ENCODE measurements around the gene SSB.
"Not testable (repeated sequence)": the region's sequence is repeated elsewhere in the genome, so short reads cannot be mapped to it uniquely, and the experiment has no call there.

SSB gene

DNA sequence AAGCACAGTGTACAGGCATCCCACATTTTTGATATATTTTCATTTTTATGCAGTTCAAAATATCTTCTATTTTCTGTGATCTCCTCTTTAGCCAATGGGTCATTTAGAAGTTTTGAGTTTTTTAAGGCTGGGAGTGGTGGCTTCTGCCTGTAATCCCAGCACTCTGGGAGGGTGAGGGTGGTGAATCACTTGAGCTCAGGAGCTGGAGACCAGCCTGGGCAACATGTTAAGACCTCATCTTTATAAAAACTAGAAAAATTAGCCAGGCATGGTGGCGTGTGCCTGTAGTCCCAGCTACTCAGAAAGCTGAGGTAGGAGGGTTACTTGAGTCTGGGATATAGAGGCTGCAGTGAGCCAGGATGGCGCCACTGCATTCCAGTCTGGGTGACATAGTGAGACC is 46.3 kb downstream of the SSB start:
- DNase-seq (ENCODE audit: low read depth): no peak
- in situ Hi-C loops (cut with HindIII; ENCODE audit: low sequenced_read_pairs): no loop called here
- TF ChIP-seq, protein P1, sequence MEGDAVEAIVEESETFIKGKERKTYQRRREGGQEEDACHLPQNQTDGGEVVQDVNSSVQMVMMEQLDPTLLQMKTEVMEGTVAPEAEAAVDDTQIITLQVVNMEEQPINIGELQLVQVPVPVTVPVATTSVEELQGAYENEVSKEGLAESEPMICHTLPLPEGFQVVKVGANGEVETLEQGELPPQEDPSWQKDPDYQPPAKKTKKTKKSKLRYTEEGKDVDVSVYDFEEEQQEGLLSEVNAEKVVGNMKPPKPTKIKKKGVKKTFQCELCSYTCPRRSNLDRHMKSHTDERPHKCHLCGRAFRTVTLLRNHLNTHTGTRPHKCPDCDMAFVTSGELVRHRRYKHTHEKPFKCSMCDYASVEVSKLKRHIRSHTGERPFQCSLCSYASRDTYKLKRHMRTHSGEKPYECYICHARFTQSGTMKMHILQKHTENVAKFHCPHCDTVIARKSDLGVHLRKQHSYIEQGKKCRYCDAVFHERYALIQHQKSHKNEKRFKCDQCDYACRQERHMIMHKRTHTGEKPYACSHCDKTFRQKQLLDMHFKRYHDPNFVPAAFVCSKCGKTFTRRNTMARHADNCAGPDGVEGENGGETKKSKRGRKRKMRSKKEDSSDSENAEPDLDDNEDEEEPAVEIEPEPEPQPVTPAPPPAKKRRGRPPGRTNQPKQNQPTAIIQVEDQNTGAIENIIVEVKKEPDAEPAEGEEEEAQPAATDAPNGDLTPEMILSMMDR (IDR thresholded peaks at IDR 0.05; ENCODE audit: low read depth, low read length, missing control alignments): no peak
- no peak overlapping the region for H3K4me3 ChIP-seq (ENCODE audit: low read depth, low read length)

DNA sequence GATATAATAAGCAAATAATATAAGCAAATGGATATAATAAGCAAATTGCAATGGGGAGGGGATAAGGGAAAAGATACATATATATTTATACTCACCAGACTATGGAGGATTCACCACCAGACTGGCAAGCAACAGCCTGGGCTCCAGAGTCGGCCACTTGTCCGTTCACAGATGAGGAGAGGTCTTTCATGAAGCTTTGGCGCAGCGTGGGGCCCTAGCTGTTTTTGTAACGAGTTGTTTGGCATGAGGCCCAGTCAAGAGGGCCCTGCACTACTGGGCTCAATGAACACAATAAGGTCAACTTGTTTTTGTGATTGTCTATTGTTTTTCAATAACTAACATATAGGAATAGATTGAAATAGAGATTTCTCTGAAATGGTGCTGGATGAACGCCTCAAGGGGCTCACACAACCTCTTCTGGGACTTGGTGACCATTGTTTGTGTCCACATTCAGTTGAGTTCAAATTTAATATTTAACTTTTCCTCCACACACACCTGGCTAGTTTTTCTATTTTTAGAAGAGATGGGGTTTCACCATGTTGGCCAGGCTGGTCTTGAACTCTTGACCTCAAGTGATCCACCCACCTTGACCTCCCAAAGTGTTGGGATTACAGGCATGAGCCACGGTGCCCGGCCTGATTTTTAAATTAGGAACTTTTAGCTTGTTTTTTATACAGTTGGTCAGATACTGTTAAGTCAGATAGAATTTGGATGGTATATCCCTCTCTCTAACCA is 50.5 kb downstream of the SSB start:
- H3K4me3 ChIP-seq (ENCODE audit: low read depth, low read length); in situ Hi-C loops (cut with HindIII; ENCODE audit: low sequenced_read_pairs); DNase-seq (ENCODE audit: low read depth): not testable (repeated sequence)

DNA sequence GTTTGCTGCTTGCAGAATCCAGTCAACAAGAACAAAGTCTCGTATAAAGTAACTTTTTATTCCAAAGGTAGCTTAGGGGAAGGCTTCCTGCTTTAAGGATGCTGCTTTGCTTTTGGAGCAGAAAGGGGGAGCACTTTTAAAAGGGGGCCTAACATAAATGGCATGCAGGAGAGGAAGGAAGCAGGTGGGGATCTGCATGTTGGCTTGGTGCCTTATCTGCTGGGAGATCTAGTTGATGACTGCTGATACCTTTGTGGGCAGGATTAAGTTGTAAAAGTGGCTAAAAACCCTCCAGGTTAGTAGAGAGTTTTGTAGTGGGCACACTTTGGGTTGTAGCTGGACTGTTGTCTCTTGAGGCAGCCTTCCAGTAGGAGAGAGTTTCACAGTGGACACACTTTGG is 51.0 kb downstream of the SSB start:
- H3K4me3 ChIP-seq (ENCODE audit: low read depth, low read length): no peak overlapping the region

DNA sequence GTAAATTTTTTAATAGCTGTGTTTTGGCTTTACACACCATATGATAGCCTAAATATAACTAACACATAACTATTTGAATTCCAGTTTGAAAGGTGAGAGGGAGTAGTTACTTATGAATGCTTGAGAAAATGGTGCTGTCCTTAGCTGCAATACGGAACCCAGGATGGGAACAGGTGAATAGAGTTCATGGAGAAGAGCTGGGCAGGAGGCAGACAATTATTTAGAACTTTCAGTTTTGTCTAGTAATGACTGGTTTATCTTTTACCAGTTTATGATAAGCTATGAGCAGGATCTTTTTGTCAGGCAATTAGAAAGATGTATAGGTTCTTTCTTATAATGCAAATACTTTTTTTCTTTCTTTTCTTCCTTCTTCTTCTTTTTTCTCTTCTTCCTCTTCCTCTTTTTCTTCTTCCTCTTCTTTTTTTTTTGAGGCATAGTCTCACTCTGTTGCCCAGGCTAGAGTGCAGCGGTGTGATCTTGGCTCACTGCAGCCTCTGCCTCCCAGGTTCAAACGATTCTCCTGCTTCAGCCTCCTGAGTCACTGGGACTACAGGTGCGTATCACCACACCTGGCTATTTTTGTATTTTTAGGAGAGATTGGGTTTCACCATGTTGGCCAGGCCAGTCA is 54.5 kb downstream of the SSB start:
- in situ Hi-C loops (cut with HindIII; ENCODE audit: low sequenced_read_pairs): no loop called here
- TF ChIP-seq, protein P1 (IDR thresholded peaks at IDR 0.05; ENCODE audit: low read depth, low read length, missing control alignments): no peak
- no peak for DNase-seq (ENCODE audit: low read depth)
- H3K4me3 ChIP-seq (ENCODE audit: low read depth, low read length): no peak overlapping the region

More for the DNA sequence above, 51.0 kb downstream of the SSB start:
- in situ Hi-C loops (cut with HindIII; ENCODE audit: low sequenced_read_pairs): no loop called here
- DNase-seq (ENCODE audit: low read depth): no peak
- TF ChIP-seq, protein P1 (IDR thresholded peaks at IDR 0.05; ENCODE audit: low read depth, low read length, missing control alignments): no peak

DNA sequence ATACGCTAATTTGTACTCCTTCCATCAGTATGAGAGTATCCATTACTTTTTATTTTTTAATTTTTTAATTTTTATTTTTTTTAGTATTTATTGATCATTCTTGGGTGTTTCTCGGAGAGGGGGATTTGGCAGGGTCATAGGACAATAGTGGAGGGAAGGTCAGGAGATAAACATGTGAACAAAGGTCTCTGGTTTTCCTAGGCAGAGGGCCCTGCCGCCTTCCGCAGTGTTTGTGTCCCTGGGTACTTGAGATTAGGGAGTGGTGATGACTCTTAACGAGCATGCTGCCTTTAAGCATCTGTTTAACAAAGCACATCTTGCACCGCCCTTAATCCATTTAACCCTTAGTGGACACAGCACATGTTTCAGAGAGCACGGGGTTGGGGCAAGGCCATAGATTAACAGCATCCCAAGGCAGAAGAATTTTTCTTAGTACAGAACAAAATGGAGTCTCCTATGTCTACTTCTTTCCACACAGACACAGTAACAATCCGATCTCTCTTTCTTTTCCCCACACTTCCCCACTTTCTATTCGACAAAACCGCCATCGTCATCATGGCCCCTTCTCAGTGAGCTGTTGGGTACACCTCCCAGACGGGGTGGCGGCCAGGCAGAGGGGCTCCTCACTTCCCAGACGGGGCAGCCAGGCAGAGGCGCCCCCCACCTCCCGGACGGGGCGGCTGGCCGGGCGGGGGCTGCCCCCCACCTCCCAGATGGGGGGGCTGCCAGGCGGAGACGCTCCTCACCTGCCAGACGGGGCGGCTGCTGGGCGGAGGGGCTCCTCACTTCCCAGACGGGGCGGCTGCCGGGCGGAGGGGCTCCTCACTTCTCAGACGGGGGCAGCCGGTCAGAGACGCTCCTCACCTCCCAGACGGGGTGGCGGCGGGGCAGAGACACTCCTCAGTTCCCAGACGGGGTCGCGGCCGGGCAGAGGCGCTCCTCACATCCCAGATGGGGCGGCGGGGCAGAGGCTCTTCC is 56.9 kb downstream of the SSB start:
- DNase-seq (ENCODE audit: low read depth); in situ Hi-C loops (cut with HindIII; ENCODE audit: low sequenced_read_pairs); H3K4me3 ChIP-seq (ENCODE audit: low read depth, low read length): not testable (repeated sequence)

DNA sequence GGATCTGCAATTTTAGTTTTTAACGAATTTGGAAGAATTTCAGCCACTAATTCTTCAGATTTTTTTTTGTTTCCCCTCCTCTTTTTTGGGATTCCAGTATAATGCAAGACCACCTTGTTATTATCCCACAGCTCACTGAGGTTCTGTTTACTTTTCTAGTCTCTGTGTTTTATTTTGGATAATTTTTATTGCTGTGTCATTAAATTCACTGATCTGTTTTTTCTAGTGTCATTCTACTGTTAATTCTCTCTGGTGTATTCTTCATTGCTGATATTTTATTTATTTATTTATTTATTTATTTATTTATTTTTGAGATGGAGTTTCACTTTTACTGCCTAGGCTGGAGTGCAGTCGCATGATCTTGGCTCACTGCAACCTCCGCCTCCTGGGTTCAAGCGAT is 60.8 kb downstream of the SSB start:
- in situ Hi-C loops (cut with HindIII; ENCODE audit: low sequenced_read_pairs): no loop called here
- DNase-seq (ENCODE audit: low read depth): no peak
- no peak overlapping the region for H3K4me3 ChIP-seq (ENCODE audit: low read depth, low read length)
- TF ChIP-seq, protein P1 (IDR thresholded peaks at IDR 0.05; ENCODE audit: low read depth, low read length, missing control alignments): no peak

DNA sequence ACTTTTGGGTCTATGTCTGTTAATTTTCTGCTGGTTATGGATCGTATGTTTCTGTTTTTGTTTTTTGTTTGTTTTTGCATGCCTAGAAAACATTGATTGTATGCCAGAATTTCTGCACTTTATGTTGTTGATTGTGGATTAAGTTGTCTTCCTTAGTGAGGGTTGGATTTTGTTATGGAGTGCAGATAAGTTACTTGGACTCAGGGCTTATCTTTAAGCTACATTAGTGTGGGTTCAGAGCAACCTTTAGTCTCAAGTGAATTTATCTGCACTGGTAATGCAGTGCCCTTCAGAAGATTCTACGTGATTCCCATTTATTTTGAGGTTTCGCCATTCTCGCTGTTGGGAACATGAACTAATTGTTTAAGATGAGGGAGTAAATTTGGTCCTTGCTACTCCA is 61.5 kb downstream of the SSB start:
- in situ Hi-C loops (cut with HindIII; ENCODE audit: low sequenced_read_pairs): no loop called here
- TF ChIP-seq, protein P1 (IDR thresholded peaks at IDR 0.05; ENCODE audit: low read depth, low read length, missing control alignments): no peak
- DNase-seq (ENCODE audit: low read depth): no peak

More for the DNA sequence above, 61.5 kb downstream of the SSB start:
- H3K4me3 ChIP-seq (ENCODE audit: low read depth, low read length): no peak overlapping the region
